OCI-LY7 (cell line): ENCODE results near the gene TMEM106C. TPM values are rescaled to one million over a fixed set of nuclear protein-coding genes. Genes with fewer than 3 reads are reported as not detected.

ENCODE experiments used
- BruUV-seq: library from RNA; stranded (reverse); fragments of 400-500 nt; replicated peaks from 2 replicates; lab custom pipeline; 2021; lab: Mats Ljungman, UMichigan
- CTCF ChIA-PET: fragments of 300-600 bp; sonication (Branson Sonifier 250); formaldehyde crosslinking; loops from one replicate; lab custom pipeline; 2022; ENCODE audit warnings: antibody characterized with exemption; ENCODE audit not compliant: unreplicated experiment; lab: Charles Lee
- POLR2A ChIA-PET: fragments of 300-600 bp; sonication (Branson Sonifier 250); formaldehyde crosslinking; loops from one replicate; lab custom pipeline; 2022; ENCODE audit warnings: antibody characterized with exemption; lab: Charles Lee
- DNase-seq: peaks from one replicate; pipeline ENCODE4 v3.0.0-alpha.2; 2015; ENCODE audit warnings: low spot score
- H2AFZ ChIP-seq: fragments of 200-600 bp; sonication (generic), shearing (Covaris generic); 2 replicates; pipeline ENCODE4 v1.6.1; 2014; ENCODE audit warnings: mild to moderate bottlenecking, antibody characterized with exemption, low read length, moderate library complexity
- H3K27ac ChIP-seq: fragments of 200-600 bp; sonication (generic); 2 replicates; pipeline ENCODE4 v1.5.1; 2014; ENCODE audit warnings: mixed run types, low read depth, mild to moderate bottlenecking, moderate library complexity, low read length, inconsistent platforms; ENCODE audit not compliant: poor library complexity, severe bottlenecking
- H3K36me3 ChIP-seq: fragments of 200-600 bp; sonication (generic); 2 replicates; pipeline ENCODE4 v1.6.1; 2014; ENCODE audit warnings: mild to moderate bottlenecking, antibody characterized with exemption, low read length, moderate library complexity, mixed read lengths; ENCODE audit not compliant: insufficient read depth
- H3K4me1 ChIP-seq: fragments of 200-600 bp; sonication (generic); 2 replicates; pipeline ENCODE4 v1.5.1; 2014; ENCODE audit warnings: mild to moderate bottlenecking, low read length; ENCODE audit not compliant: insufficient read depth, poor library complexity, severe bottlenecking
- H3K4me2 ChIP-seq: fragments of 200-600 bp; sonication (generic); 2 replicates; pipeline ENCODE4 v1.6.1; 2014; ENCODE audit warnings: mild to moderate bottlenecking, low read length
- H3K4me3 ChIP-seq: fragments of 200-600 bp; sonication (generic); 2 replicates; pipeline ENCODE4 v1.5.1; 2014; ENCODE audit warnings: mild to moderate bottlenecking, low read depth, low read length; ENCODE audit not compliant: poor library complexity, severe bottlenecking
- H3K79me2 ChIP-seq: fragments of 200-600 bp; sonication (generic); 2 replicates; pipeline ENCODE4 v1.6.1; 2016; ENCODE audit warnings: low read depth, mild to moderate bottlenecking, low read length, moderate library complexity, mixed read lengths; ENCODE audit not compliant: insufficient read depth
- H3K9me2 ChIP-seq: fragments of 200-600 bp; sonication (generic); 2 replicates; pipeline ENCODE4 v1.6.1; 2016; ENCODE audit warnings: mild to moderate bottlenecking, low read length, mixed read lengths; ENCODE audit not compliant: insufficient read depth
- H3K9me3 ChIP-seq: fragments of 200-600 bp; sonication (generic); 2 replicates; pipeline ENCODE4 v1.6.1; 2014; ENCODE audit warnings: mild to moderate bottlenecking, mixed run types, low read length, mixed read lengths
- H4K20me1 ChIP-seq: fragments of 200-600 bp; sonication (generic); 2 replicates; pipeline ENCODE4 v1.6.1; 2014; ENCODE audit warnings: mild to moderate bottlenecking, antibody characterized with exemption, low read length, moderate library complexity, mixed read lengths; ENCODE audit not compliant: insufficient read depth
- CTCF ChIP-seq: fragments of 200-600 bp; sonication (generic); conservative IDR thresholded peaks from 2 replicates; pipeline ENCODE4 v1.5.1; 2014; ENCODE audit warnings: mild to moderate bottlenecking, antibody characterized with exemption, low read length, moderate library complexity, mixed read lengths
- EZH2phosphoT487 ChIP-seq: fragments of 200-600 bp; sonication (generic); IDR thresholded peaks from 2 replicates; pipeline ENCODE4 v1.6.1; 2018; ENCODE audit warnings: low read depth, borderline replicate concordance, mild to moderate bottlenecking, mixed run types, antibody characterized with exemption, low read length, moderate library complexity, mixed read lengths
- intact Hi-C: fragments of 100-400 bp; cut with micrococcal nuclease; formaldehyde crosslinking; loops from one replicate; pipeline ENCODE4 v1.10.0; 2022; ENCODE audit not compliant: unreplicated experiment
- total RNA-seq, 2 experiments: library from RNA; depleted of rRNA in 1 of 2; stranded (reverse); fragments of >200 nt in 1 of 2; shearing (Covaris generic) in 1 of 2; gene quantifications; 2 replicates each; pipeline ENCODE4 v1.2.3, GENCODE V29; 2014 to 2022

TMEM106C gene
- total RNA-seq, 2 experiments from 2014 or later, result 123 to 182 TPM

GRCh38 chr12:47977046-47977771 is 13.8 kb downstream of the TMEM106C start:
- intact Hi-C loops, result no loop called here
- DNase-seq, result no peak
- TF ChIP-seq EZH2phosphoT487, result no peak
- H4K20me1 ChIP-seq, result no peaks in the 10 kb centered on the region
- no peaks in the 10 kb centered on the region for H3K36me3 ChIP-seq
- CTCF ChIA-PET, result interaction anchor here (1.3 kb wide), 1 partner anchor 12 kb away, joined by 3 read pairs; no protein-coding TSS in a partner anchor
- BruUV-seq, result no TSS peak
- no peak overlapping the region for H3K27ac ChIP-seq
- no peaks in the 10 kb centered on the region for H3K9me3 ChIP-seq
- no peaks in the 10 kb centered on the region for H3K9me2 ChIP-seq
- no peak overlapping the region for H3K4me3 ChIP-seq
- H2AFZ ChIP-seq, result no peak overlapping the region
- H3K4me2 ChIP-seq, result no peak overlapping the region
- POLR2A ChIA-PET, result interaction anchor here (1.1 kb wide), 1 partner anchor 12 kb away, joined by 3 read pairs; no protein-coding TSS in a partner anchor
- H3K79me2 ChIP-seq, result no peaks in the 10 kb centered on the region
- H3K4me1 ChIP-seq, result no peaks in the 10 kb centered on the region

GRCh38 chr12:47977772-47978597 is 14.6 kb downstream of the TMEM106C start:
- Histone ChIP-seq H3K27ac (no peak overlapping the region), H3K9me2 (no peaks in the 10 kb centered on the region), H3K4me2 (no peak overlapping the region), H3K4me3 (no peak overlapping the region), H3K9me3 (no peaks in the 10 kb centered on the region), H3K79me2 (no peaks in the 10 kb centered on the region), H2AFZ (no peak overlapping the region), H3K36me3 (no peaks in the 10 kb centered on the region), H3K4me1 (no peaks in the 10 kb centered on the region), H4K20me1 (no peaks in the 10 kb centered on the region)
- POLR2A ChIA-PET, result interaction anchor here (0.6 kb wide), 1 partner anchor 17 kb away, joined by 5 read pairs; no protein-coding TSS in a partner anchor
- BruUV-seq, result no TSS peak
- CTCF ChIA-PET, result no interaction called here
- intact Hi-C loops, result no loop called here
- no peak for DNase-seq
- TF ChIP-seq CTCF (no peak), EZH2phosphoT487 (no peak)

GRCh38 chr12:47978598-47978873 is 15.1 kb downstream of the TMEM106C start:
- intact Hi-C loops, result no loop called here
- Histone ChIP-seq H3K9me3 (no peaks in the 10 kb centered on the region), H3K4me3 (no peak overlapping the region), H3K9me2 (no peaks in the 10 kb centered on the region), H4K20me1 (no peaks in the 10 kb centered on the region), H3K79me2 (no peaks in the 10 kb centered on the region), H3K36me3 (no peaks in the 10 kb centered on the region), H3K4me2 (no peak overlapping the region), H2AFZ (no peak overlapping the region), H3K27ac (no peak overlapping the region), H3K4me1 (no peaks in the 10 kb centered on the region)
- CTCF ChIA-PET, result no interaction called here
- no peak for TF ChIP-seq EZH2phosphoT487
- no peak for TF ChIP-seq CTCF
- POLR2A ChIA-PET, result interaction anchor here (0.6 kb wide), 1 partner anchor 18 kb away, joined by 5 read pairs; no protein-coding TSS in a partner anchor
- no peak for DNase-seq
- BruUV-seq, result no TSS peak
